ENCODE measurements around the gene EXO1.

DNA sequence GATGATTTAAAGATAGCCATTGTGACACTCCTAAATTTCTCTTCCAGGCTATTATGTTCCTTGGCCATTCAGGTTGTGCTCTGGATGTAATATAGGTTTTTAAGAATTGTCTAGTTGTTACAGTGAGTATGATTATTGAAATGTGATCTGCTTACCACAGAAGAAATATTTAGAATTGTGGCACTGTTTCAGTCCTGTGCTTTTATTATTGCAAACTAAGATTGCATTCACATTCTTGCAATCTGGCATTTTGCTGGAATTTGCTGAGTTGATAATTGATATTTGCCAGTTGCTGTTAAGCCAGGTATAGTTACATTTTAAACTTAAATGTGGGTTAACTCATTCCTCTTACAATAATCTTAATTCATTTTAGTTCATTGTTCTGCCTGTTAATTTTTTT is 22.3 kb downstream of the EXO1 start:
- TF ChIP-seq YY1 (IDR thresholded peaks at IDR 0.05; ENCODE audit: insufficient read depth, insufficient read length) (no peak), ZNF274 (IDR thresholded peaks at IDR 0.05; ENCODE audit: low read depth, low read length) (no peak)

Measured in NT2/D1 (cell line).